ENCODE data around the gene FAM3D. TPM values are rescaled to one million over a fixed set of nuclear protein-coding genes. Genes with fewer than 3 reads are reported as not detected.

FAM3D gene
- total RNA-seq, 1 experiment from 2014 or later: not detected

- ATAC-seq (no peak), DNase-seq (ENCODE audit: low read depth, low spot score) (no peak)
- Histone ChIP-seq H3K4me1 (ENCODE audit: control insufficient read depth, insufficient read depth, low read length) (no peaks in the 10 kb centered on the region), H3K27ac (ENCODE audit: low read length) (no peak overlapping the region), H3K9me3 (ENCODE audit: control insufficient read depth, insufficient read depth, low read depth, low read length) (no peaks in the 10 kb centered on the region), H3K36me3 (ENCODE audit: control insufficient read depth, insufficient read depth, low read length) (no peaks in the 10 kb centered on the region), H3K27me3 (ENCODE audit: control insufficient read depth, insufficient read depth, low read length) (no peaks in the 10 kb centered on the region), H3K4me3 (ENCODE audit: low read depth in 2 of 2, low read length in 2 of 2) (no peak overlapping the region)
- BruUV-seq (replicated peaks): no TSS peak
- intact Hi-C loops (cut with micrococcal nuclease; ENCODE audit: unreplicated experiment): no loop called here
- TF ChIP-seq POLR2AphosphoS5 (IDR thresholded peaks at IDR 0.05; ENCODE audit: low read depth, low read length) (no peak), CTCF (IDR thresholded peaks at IDR 0.05) (no peak), TCF7L2 (IDR thresholded peaks at IDR 0.05; ENCODE audit: low read depth, low read length) (no peak), SIN3A (IDR thresholded peaks at IDR 0.05; ENCODE audit: borderline replicate concordance, insufficient read depth, low read depth, low read length) (no peak)
- TF ChIP-seq, protein P1, sequence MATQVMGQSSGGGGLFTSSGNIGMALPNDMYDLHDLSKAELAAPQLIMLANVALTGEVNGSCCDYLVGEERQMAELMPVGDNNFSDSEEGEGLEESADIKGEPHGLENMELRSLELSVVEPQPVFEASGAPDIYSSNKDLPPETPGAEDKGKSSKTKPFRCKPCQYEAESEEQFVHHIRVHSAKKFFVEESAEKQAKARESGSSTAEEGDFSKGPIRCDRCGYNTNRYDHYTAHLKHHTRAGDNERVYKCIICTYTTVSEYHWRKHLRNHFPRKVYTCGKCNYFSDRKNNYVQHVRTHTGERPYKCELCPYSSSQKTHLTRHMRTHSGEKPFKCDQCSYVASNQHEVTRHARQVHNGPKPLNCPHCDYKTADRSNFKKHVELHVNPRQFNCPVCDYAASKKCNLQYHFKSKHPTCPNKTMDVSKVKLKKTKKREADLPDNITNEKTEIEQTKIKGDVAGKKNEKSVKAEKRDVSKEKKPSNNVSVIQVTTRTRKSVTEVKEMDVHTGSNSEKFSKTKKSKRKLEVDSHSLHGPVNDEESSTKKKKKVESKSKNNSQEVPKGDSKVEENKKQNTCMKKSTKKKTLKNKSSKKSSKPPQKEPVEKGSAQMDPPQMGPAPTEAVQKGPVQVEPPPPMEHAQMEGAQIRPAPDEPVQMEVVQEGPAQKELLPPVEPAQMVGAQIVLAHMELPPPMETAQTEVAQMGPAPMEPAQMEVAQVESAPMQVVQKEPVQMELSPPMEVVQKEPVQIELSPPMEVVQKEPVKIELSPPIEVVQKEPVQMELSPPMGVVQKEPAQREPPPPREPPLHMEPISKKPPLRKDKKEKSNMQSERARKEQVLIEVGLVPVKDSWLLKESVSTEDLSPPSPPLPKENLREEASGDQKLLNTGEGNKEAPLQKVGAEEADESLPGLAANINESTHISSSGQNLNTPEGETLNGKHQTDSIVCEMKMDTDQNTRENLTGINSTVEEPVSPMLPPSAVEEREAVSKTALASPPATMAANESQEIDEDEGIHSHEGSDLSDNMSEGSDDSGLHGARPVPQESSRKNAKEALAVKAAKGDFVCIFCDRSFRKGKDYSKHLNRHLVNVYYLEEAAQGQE (IDR thresholded peaks at IDR 0.05; ENCODE audit: insufficient read depth in 1 of 2, low read depth in 2 of 2, low read length in 1 of 2): no peak
- in situ Hi-C loops (cut with HindIII; ENCODE audit: low pct_unique_long_range_greater_than_20kb, low sequenced_read_pairs): no loop called here
- ChIA-PET POLR2A (no interaction called here), CTCF (interaction anchor here (0.6 kb wide), 1 partner anchor 23 kb away, joined by 3 read pairs; no protein-coding TSS in a partner anchor)
These were observed 59.9 kb downstream of the FAM3D start for GRCh38 chr3:58606693-58607092.

DNA sequence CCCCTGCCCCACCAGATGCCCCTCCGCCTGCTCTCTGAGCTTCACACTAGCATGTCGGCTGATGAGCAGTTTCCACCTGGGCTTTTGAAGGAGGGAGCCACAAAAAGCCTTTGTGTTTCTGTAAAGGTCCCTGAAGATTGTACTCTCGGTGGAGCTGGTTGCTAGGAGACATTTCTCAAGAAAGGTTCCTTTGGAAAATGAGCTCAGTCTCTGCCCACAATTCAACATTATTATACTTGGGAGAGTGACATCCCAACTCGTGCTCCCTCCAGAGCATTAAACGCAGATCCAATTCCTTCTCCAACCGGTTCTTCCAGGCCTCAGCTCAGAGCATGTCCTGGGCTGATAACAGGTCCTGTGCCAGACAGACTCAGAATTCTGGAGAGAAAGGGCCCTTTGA lies 62.5 kb downstream of the FAM3D start:
- TF ChIP-seq CTCF (IDR thresholded peaks at IDR 0.05) (no peak), POLR2AphosphoS5 (IDR thresholded peaks at IDR 0.05; ENCODE audit: low read depth, low read length) (no peak), TCF7L2 (IDR thresholded peaks at IDR 0.05; ENCODE audit: low read depth, low read length) (no peak), SIN3A (IDR thresholded peaks at IDR 0.05; ENCODE audit: borderline replicate concordance, insufficient read depth, low read depth, low read length) (no peak)
- TF ChIP-seq, protein P1 (IDR thresholded peaks at IDR 0.05; ENCODE audit: insufficient read depth in 1 of 2, low read depth in 2 of 2, low read length in 1 of 2): no peak
- DNase-seq (ENCODE audit: low read depth, low spot score): no peak
- H3K4me1 ChIP-seq (ENCODE audit: control insufficient read depth, insufficient read depth, low read length): no peaks in the 10 kb centered on the region
- intact Hi-C loops (cut with micrococcal nuclease; ENCODE audit: unreplicated experiment) (no loop called here), in situ Hi-C loops (cut with HindIII; ENCODE audit: low pct_unique_long_range_greater_than_20kb, low sequenced_read_pairs) (no loop called here)
- H3K27ac ChIP-seq (ENCODE audit: low read length): no peak overlapping the region
- no peak overlapping the region for H3K4me3 ChIP-seq (ENCODE audit: low read depth in 2 of 2, low read length in 2 of 2)
- no peak for ATAC-seq
- H3K27me3 ChIP-seq (ENCODE audit: control insufficient read depth, insufficient read depth, low read length): no peaks in the 10 kb centered on the region
- no peaks in the 10 kb centered on the region for H3K36me3 ChIP-seq (ENCODE audit: control insufficient read depth, insufficient read depth, low read length)
- no TSS peak for BruUV-seq (replicated peaks)
- ChIA-PET POLR2A (no interaction called here), CTCF (interaction anchor here (0.6 kb wide), 1 partner anchor 198 kb away, joined by 5 read pairs; no protein-coding TSS in a partner anchor)
- H3K9me3 ChIP-seq (ENCODE audit: control insufficient read depth, insufficient read depth, low read depth, low read length): no peaks in the 10 kb centered on the region

Data from Panc1 (cell line).